Hepatocyte (in vitro differentiated cells): ENCODE data around the gene EARS2.

Experiments
- EZH2 ChIP-seq: fragments of 200-600 bp; sonication (generic); IDR thresholded peaks from 2 replicates; pipeline ENCODE4 v1.6.1; 2016; ENCODE audit warnings: antibody characterized with exemption, mild to moderate bottlenecking, borderline replicate concordance
- TF ChIP-seq, protein P1 (sequence below): fragments of 200-600 bp; sonication (generic); IDR thresholded peaks from 2 replicates; pipeline ENCODE4 v1.5.1; 2016; ENCODE audit warnings: antibody characterized with exemption, mild to moderate bottlenecking; ENCODE audit not compliant: poor library complexity

DNA sequence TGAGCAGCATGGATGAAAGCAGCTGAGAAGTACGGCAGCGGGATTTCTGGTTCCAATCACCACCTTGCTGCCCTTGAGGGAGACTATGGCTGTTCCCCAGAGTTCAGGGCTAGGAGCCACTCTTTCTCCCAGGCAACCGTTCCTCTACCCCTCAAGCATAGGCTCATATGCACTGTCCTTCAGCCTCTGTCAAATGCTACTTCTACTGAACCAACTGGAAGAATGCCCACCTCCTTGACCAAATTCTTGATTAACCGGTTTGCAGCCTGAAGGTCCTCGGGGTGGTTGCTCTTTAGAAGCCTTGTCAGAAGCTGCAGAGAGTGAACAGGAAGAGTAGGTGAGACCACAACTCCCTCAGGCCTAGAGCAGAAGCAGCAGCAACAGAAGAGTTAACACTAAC lies 70.7 kb downstream of the EARS2 start:
- TF ChIP-seq, protein P1, sequence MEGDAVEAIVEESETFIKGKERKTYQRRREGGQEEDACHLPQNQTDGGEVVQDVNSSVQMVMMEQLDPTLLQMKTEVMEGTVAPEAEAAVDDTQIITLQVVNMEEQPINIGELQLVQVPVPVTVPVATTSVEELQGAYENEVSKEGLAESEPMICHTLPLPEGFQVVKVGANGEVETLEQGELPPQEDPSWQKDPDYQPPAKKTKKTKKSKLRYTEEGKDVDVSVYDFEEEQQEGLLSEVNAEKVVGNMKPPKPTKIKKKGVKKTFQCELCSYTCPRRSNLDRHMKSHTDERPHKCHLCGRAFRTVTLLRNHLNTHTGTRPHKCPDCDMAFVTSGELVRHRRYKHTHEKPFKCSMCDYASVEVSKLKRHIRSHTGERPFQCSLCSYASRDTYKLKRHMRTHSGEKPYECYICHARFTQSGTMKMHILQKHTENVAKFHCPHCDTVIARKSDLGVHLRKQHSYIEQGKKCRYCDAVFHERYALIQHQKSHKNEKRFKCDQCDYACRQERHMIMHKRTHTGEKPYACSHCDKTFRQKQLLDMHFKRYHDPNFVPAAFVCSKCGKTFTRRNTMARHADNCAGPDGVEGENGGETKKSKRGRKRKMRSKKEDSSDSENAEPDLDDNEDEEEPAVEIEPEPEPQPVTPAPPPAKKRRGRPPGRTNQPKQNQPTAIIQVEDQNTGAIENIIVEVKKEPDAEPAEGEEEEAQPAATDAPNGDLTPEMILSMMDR = no peak
- no peak for TF ChIP-seq EZH2
